Subcutaneous adipose tissue (tissue), 4 donors: ENCODE measurements around the gene TNFRSF19. TPM values are rescaled to one million over a fixed set of nuclear protein-coding genes. Genes with fewer than 3 reads are reported as not detected.

Experiments
- CTCF ChIP-seq: fragments of 450-650 bp; IDR thresholded peaks from one replicate; pipeline ENCODE4 v1.5.1; 2016; ENCODE audit warnings: low read depth, mild to moderate bottlenecking, control low read depth, antibody characterized with exemption, moderate library complexity
- total RNA-seq, 4 donors: library from RNA; depleted of rRNA; stranded (reverse); fragments of >200 nt; gene quantifications; one replicate each; pipeline ENCODE4 v1.1.0, GENCODE V29; 2016

The TNFRSF19 gene
- total RNA-seq, 4 donors from 2014 or later = 0.33 to 4.0 (median 1.3) TPM

- no peak for TF ChIP-seq CTCF
Observed at GRCh38 chr13:23637829-23638228, 67.6 kb downstream of the TNFRSF19 start.

GRCh38 chr13:23639674-23640073, 69.5 kb downstream of the TNFRSF19 start:
- no peak for TF ChIP-seq CTCF

- no peak for TF ChIP-seq CTCF
Observed at GRCh38 chr13:23642110-23642509, 71.9 kb downstream of the TNFRSF19 start.

- no peak for TF ChIP-seq CTCF
Observed at GRCh38 chr13:23643338-23644125, 73.3 kb downstream of the TNFRSF19 start.

GRCh38 chr13:23644126-23644419, 73.9 kb downstream of the TNFRSF19 start:
- TF ChIP-seq CTCF = no peak

GRCh38 chr13:23644527-23645138, 74.4 kb downstream of the TNFRSF19 start:
- no peak for TF ChIP-seq CTCF

GRCh38 chr13:23645851-23646250, 75.6 kb downstream of the TNFRSF19 start:
- TF ChIP-seq CTCF = no peak
